K562 (cell line): ENCODE measurements around the gene USP10. TPM values are rescaled to one million over a fixed set of nuclear protein-coding genes. Genes with fewer than 3 reads are reported as not detected.

ENCODE experiments used
- ATAC-seq: fragments of 200-7000 bp; cut with Tn5 transposase; 3 replicates; pipeline ENCODE4 v1.9.1; 2020; ENCODE audit warnings: moderate library complexity
- BruUV-seq: library from RNA; stranded (reverse); fragments of 400-500 nt; replicated peaks from 2 replicates; lab custom pipeline; 2021; lab: Mats Ljungman, UMichigan
- CTCF ChIA-PET: fragments of 300-600 bp; formaldehyde crosslinking; extraction: SDS; loops from one replicate; lab custom pipeline; 2021; ENCODE audit warnings: low intra/inter-chr PET ratio; lab: Yijun Ruan, JAX
- POLR2A ChIA-PET: fragments of 300-600, 350-650 bp; sonication (Branson Sonifier 250); formaldehyde crosslinking; extraction: SDS; loops from one replicate; lab custom pipeline; 2021; ENCODE audit warnings: antibody characterized with exemption, inconsistent platforms; lab: Yijun Ruan, JAX
- DNase-seq, 4 experiments: peaks; one replicate each; pipeline versions ENCODE4 v3.0.0 to v3.0.0-alpha.2; 2011 to 2018; ENCODE audit warnings: low spot score in 3 of 4, mixed read lengths in 3 of 4; ENCODE audit errors: extremely low read depth in 1 of 4
- FAIRE-seq: peaks from 2 replicates; lab custom pipeline; 2011; peaks lifted over from hg19 to GRCh38; lab: Jason Lieb, UNC
- H2AFZ ChIP-seq: 2 replicates; pipeline ENCODE4 v1.6.0; 2011; ENCODE audit warnings: low read depth, low read length, control low read depth, inconsistent platforms
- H3K27ac ChIP-seq: fragments of 200-600 bp; 3 replicates; pipeline ENCODE4 v1.8.0; 2011; ENCODE audit warnings: low read depth, mild to moderate bottlenecking, control low read depth, inconsistent platforms, low read length, moderate library complexity, mixed read lengths; ENCODE audit errors: extremely low read depth
- H3K27me3 ChIP-seq, 2 experiments: fragments of 300-600 bp in 1 of 2; 2 replicates in 1 of 2; 3 replicates in 1 of 2; pipeline versions ENCODE4 v1.6.0 to v1.8.0; 2011; ENCODE audit warnings: inconsistent platforms in 2 of 2, low read length in 2 of 2, mild to moderate bottlenecking in 1 of 2, mixed read lengths in 1 of 2, moderate library complexity in 1 of 2; ENCODE audit not compliant: control insufficient read depth in 2 of 2, insufficient read depth in 2 of 2
- H3K36me3 ChIP-seq: fragments of 300-600 bp; 3 replicates; pipeline ENCODE4 v1.8.0; 2011; ENCODE audit warnings: mild to moderate bottlenecking, low read length, inconsistent platforms; ENCODE audit not compliant: control insufficient read depth, insufficient read depth
- H3K4me1 ChIP-seq, 2 experiments: fragments of 200-600 bp in 1 of 2; replicated peaks in 1 of 2; 2 replicates in 1 of 2; 3 replicates in 1 of 2; pipeline versions ENCODE4 v1.5.1 to v1.8.0; 2011; ENCODE audit warnings: inconsistent platforms in 2 of 2, low read length in 2 of 2, mild to moderate bottlenecking in 1 of 2, mixed read lengths in 1 of 2, moderate library complexity in 1 of 2; ENCODE audit not compliant: control insufficient read depth in 2 of 2, insufficient read depth in 2 of 2
- H3K4me2 ChIP-seq: 2 replicates; pipeline ENCODE4 v1.6.1; 2011; ENCODE audit warnings: low read length, control low read depth, inconsistent platforms, mixed read lengths; ENCODE audit not compliant: insufficient read depth
- H3K4me3 ChIP-seq: fragments of 200-600 bp; sonication (generic), shearing (Covaris generic); 2 replicates; pipeline ENCODE4 v1.5.1; 2016; ENCODE audit warnings: control low read depth, inconsistent platforms
- H3K79me2 ChIP-seq: fragments of 200-600 bp; 3 replicates; pipeline ENCODE4 v1.8.0; 2011; ENCODE audit warnings: low read length, inconsistent platforms; ENCODE audit not compliant: control insufficient read depth, insufficient read depth
- H3K9ac ChIP-seq, 2 experiments: 2 replicates each; pipeline versions ENCODE4 v1.6.0 to v1.6.1; 2011; ENCODE audit warnings: low read depth in 2 of 2, low read length in 2 of 2, control low read depth in 1 of 2, inconsistent platforms in 1 of 2, mild to moderate bottlenecking in 1 of 2, mixed read lengths in 1 of 2; ENCODE audit not compliant: insufficient read depth in 1 of 2
- H3K9me1 ChIP-seq: one replicate; pipeline ENCODE4 v1.6.0; 2011; ENCODE audit warnings: inconsistent platforms, mild to moderate bottlenecking, low read length, moderate library complexity; ENCODE audit not compliant: control insufficient read depth, insufficient read depth
- H3K9me3 ChIP-seq: replicated peaks from 2 replicates; pipeline ENCODE4 v1.5.1; 2011; ENCODE audit warnings: low read depth, low read length, inconsistent platforms; ENCODE audit not compliant: control insufficient read depth, insufficient read depth
- H4K20me1 ChIP-seq: replicated peaks from 2 replicates; pipeline ENCODE4 v1.6.1; 2011; ENCODE audit warnings: low read length, inconsistent platforms, mixed read lengths; ENCODE audit not compliant: control insufficient read depth, insufficient read depth
- NFXL1 ChIP-seq: fragments of 450-650 bp; formaldehyde crosslinking; IDR thresholded peaks from 2 replicates; pipeline ENCODE4 v1.4.0; 2021; ENCODE audit warnings: mild to moderate bottlenecking
- POLR2G ChIP-seq: fragments of 200-400 bp; formaldehyde crosslinking; IDR thresholded peaks from 2 replicates; pipeline ENCODE4 v1.6.1; 2017; ENCODE audit warnings: low read depth, mild to moderate bottlenecking, antibody characterized with exemption, low read length, moderate library complexity
- RBFOX2 ChIP-seq: fragments of 200-400 bp; formaldehyde crosslinking; IDR thresholded peaks from 2 replicates; pipeline ENCODE4 v1.6.1; 2017; ENCODE audit warnings: low read depth, mild to moderate bottlenecking, low read length, moderate library complexity
- TAF15 ChIP-seq: fragments of 200-400 bp; formaldehyde crosslinking; IDR thresholded peaks from 2 replicates; pipeline ENCODE4 v1.6.1; 2017; ENCODE audit warnings: mild to moderate bottlenecking, low read depth, low read length, moderate library complexity
- ZBTB33 ChIP-seq: sonication (generic); formaldehyde crosslinking; IDR thresholded peaks from 2 replicates; pipeline ENCODE4 v1.8.1; 2023; ENCODE audit warnings: mild to moderate bottlenecking, missing genetic modification reagents
- ZNF311 ChIP-seq: fragments of 250-450 bp; sonication (Bioruptor Pico); IDR thresholded peaks from 2 replicates; pipeline ENCODE4 v1.4.0; 2020; ENCODE audit warnings: mild to moderate bottlenecking, moderate library complexity
- ZNF609 ChIP-seq: sonication (generic); formaldehyde crosslinking; IDR thresholded peaks from 2 replicates; pipeline ENCODE4 v1.8.1; 2023; ENCODE audit warnings: missing genetic modification reagents, mild to moderate bottlenecking, borderline replicate concordance
- WGBS: fragments of 100-300 bp; shearing (Covaris generic); methylation state at CpG from one replicate; pipeline ENCODE4 v1.1.6; 2016; ENCODE audit warnings: low coverage, mixed read lengths; ENCODE audit not compliant: insufficient coverage; ENCODE audit errors: missing lambda C conversion rate; 5-methylcytosine and 5-hydroxymethylcytosine counted together
- in situ Hi-C: fragments of 300-500 bp; cut with MboI; formaldehyde crosslinking; loops from 4 replicates; pipeline ENCODE4 v1.15.0; 2018; ENCODE audit warnings: inconsistent platforms, mixed read lengths
- intact Hi-C: fragments of 100-400 bp; cut with micrococcal nuclease; formaldehyde crosslinking; loops from 2 replicates; pipeline ENCODE4 v1.14.2; 2022
- polyA plus RNA-seq, 8 experiments: library from polyadenylated mRNA; depleted of rRNA in 4 of 8; stranded (reverse) in 5 of 8; unstranded in 3 of 8; fragments of >200 nt; fragmentation: Nextera tagmentation in 2 of 8; fragmentation: Illumina TruSeq in 1 of 8; extraction: Ambion mirVana in 2 of 8; extraction: Trizol in 1 of 8; gene quantifications; 2 replicates each; pipeline versions ENCODE4 v1.2.1 to v1.2.3, GENCODE V29; 2011 to 2014; ENCODE audit warnings: inconsistent platforms in 1 of 8, missing spikeins in 1 of 8
- total RNA-seq, 7 experiments: library from RNA; depleted of rRNA in 6 of 7; stranded (reverse); fragments of >200 nt in 6 of 7; fragmentation: Illumina TruSeq in 2 of 7; extraction: Trizol in 2 of 7; gene quantifications; 2 replicates each; pipeline versions ENCODE4 v1.2.1 to v1.2.3, GENCODE V29; 2011 to 2021; ENCODE audit warnings: low replicate concordance in 1 of 7

The USP10 gene
- total and polyA plus RNA-seq, 9 of the 15 experiments (the other 6 are each of a cell fraction or from before 2014, with no cell fraction given) = 61.7 to 197 (median 116) TPM

GRCh38 chr16:84660973-84661372, 38.8 kb upstream of the USP10 start:
- ATAC-seq (no peak), FAIRE-seq (no peak)
- intact Hi-C loops = no loop called here
- Histone ChIP-seq H4K20me1 (peaks cover 13% of the 10 kb centered on the region; the same call in 1 of the 2 replicates), H3K4me1 (peaks cover 0 to 4% of the 10 kb centered on the region in 2 experiments; a peak in 1 of 5 replicates), H3K27ac (no peak overlapping the region), H3K4me2 (no peak overlapping the region), H3K9ac (no peak overlapping the region), H3K79me2 (no peaks in the 10 kb centered on the region), H3K27me3 (no peaks in the 10 kb centered on the region), H3K4me3 (no peak overlapping the region), H2AFZ (no peak overlapping the region), H3K36me3 (peaks cover 79% of the 10 kb centered on the region)
- POLR2A ChIA-PET = interaction anchor here (0.7 to 1.4 kb wide), 7 partner anchors 10 to 164 kb away, joined by 3 to 4 read pairs (median 3); partner anchors contain the start of gene KLHL36
- CTCF ChIA-PET = no interaction called here
- no TSS peak for BruUV-seq
- TF ChIP-seq ZNF311 = no peak
- TF ChIP-seq, all 486 proteins: peak for 0
- no peaks in the 10 kb centered on the region for H3K9me3 ChIP-seq
- in situ Hi-C loops = no loop called here
- H3K9me1 ChIP-seq = no peaks in the 10 kb centered on the region
- WGBS = 83% methylated on average over 7 of the region's 7 CpGs
- DNase-seq = no peak

GRCh38 chr16:84661418-84662060, 38.3 kb upstream of the USP10 start:
- DNase-seq = no peak
- CTCF ChIA-PET = no interaction called here
- TF ChIP-seq NFXL1 (CRISPR knock-in tag) = no peak
- no peak for TF ChIP-seq ZNF609 (CRISPR knock-in tag)
- peak; percentile 50 for TF ChIP-seq POLR2G
- TF ChIP-seq ZBTB33 (CRISPR knock-in tag) = peak; percentile 94
- TF ChIP-seq TAF15 = no peak
- TF ChIP-seq RBFOX2 = 0 out of 2 replicates have a peak, but pooled peaks have one; percentile 29

More at GRCh38 chr16:84661418-84662060, 38.3 kb upstream of the USP10 start:
- BruUV-seq = no TSS peak
- in situ Hi-C loops = no loop called here
- POLR2A ChIA-PET = interaction anchor here (0.7 to 1.4 kb wide), 9 partner anchors 11 to 165 kb away, joined by 3 to 4 read pairs (median 3); partner anchors contain the start of gene KLHL36
- peaks cover 13% of the 10 kb centered on the region; the same call in 1 of the 2 replicates for H4K20me1 ChIP-seq
- no peaks in the 10 kb centered on the region for H3K79me2 ChIP-seq
- H3K4me3 ChIP-seq = no peak overlapping the region
- H3K9me3 ChIP-seq = no peaks in the 10 kb centered on the region
- peaks cover 0 to 4% of the 10 kb centered on the region in 2 experiments; a peak in 1 of 5 replicates for H3K4me1 ChIP-seq
- H3K27ac ChIP-seq = no peak overlapping the region
- FAIRE-seq (no peak), ATAC-seq (no peak)
- H3K36me3 ChIP-seq = peaks cover 81% of the 10 kb centered on the region
- 96% methylated on average over 43 of the region's 51 CpGs for WGBS
- intact Hi-C loops = no loop called here
- no peak overlapping the region for H3K4me2 ChIP-seq
- H2AFZ ChIP-seq = no peak overlapping the region
- H3K27me3 ChIP-seq = no peaks in the 10 kb centered on the region
- H3K9ac ChIP-seq = no peak overlapping the region; a peak in 1 of 4 replicates
- no peaks in the 10 kb centered on the region for H3K9me1 ChIP-seq
